ENCODE data around the gene SNX27.

The SNX27 gene

DNA sequence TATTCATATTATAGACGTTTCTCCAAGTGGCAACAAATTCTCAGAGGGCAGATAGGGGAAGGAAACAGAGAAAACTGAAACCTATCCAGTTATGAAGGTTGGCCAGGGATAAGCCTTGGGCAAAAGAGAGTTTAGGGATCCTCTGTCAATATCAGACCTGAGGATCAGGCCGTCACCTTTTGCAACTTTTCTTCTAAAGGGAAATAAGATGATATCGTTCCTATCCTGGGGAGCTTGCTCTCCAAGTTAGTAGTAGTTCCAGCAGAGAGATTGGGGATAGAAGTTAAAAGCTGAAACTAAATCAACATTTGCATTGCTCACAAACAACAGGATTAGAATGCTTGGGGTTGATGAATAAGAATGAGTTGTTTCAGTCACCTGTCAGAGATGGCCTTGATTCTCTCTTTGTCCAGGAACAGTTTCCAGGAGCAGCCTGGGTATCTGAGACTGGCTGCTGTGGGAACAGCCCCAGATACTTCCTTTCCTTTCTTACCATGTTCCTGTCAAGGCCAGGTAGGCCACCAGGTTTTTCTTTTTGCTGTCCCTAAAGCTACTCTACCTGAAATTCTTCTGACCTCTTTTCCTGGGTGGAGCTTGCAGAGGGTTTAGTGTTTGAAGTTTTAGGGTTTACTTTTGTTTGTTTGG lies 112.0 kb downstream of the SNX27 start:
- DNase-seq: no peak

DNA sequence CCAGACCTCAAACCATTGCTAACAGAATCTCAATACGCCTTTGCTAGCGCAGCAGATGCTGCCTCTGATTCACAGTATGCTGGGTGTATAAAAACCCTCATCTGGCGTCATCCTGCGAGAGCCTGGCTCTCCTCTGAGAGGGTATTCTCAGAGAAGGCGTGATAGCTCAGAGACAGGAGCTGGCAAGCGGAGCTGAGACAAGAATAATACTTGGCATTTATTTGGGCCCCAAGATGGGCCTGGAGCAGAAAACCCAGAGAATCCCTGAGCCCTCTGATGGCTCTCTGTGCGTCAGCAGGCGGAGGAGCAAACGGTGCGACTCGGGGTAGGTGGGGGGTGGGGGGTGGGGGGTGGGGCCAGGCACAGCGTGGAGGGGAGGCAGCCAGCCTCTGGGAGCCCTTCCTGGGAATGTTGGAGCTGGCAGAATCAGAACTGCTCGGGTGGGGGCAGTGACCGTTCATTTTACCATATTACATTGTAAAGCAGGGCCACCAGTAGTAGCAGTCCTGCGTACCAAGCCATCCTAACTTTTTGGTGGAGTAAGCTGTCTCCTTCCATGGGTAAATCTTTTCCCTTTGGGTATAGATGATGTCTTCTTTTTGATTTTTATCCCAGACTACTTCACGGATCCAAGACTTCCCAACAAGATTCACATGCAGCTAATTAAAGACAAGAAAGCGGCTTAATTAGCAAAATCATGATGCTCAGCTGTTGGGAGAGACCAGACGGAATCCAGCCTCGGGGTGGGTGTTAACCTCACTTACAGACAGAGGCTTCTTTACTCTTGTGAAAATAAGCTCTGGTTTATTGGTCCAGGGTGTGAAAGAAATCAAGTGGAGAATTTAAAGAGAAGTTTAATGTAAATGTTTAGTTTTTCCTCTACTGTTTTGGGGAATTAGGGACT lies 116.6 kb downstream of the SNX27 start:
- peak; percentile 75 for DNase-seq

DNA sequence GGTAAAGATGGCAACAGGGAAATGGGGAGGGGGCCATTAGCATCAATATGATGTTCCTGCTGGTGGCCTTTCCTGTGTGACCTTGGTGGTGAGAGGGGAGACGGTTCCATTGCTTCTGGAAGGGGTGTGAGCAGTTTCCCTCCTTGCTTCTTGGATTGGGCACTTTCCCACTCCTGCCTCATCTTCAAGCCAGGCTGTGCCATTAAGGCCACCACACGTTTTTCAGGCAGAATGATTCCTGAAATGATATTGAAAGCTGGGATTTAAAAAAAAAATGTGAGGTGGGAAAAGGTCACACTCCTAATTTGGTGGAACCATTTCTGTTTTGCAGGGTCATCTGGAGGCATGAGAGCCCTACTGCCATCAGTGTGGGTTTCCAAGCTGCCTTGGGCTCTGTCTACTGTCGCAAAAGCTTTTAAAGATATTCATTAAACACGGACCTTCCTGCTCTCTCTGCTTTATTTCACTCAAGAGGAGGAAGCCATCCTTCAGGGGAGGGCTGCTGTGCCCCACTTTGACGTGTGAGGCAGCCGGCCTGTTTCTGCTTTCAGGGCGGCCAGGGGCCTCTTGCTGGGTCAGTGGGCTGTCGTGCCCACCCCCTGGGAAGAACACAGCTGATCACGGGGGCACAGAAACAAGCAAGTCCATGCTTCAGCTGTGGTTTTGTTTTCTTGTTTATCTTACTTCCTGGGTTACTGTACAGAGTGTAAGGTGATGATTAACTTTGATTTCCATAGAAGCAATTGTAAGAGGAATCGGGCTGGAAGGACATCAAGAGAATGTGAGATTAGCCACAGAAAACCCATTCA lies 117.5 kb downstream of the SNX27 start:
- no peak for DNase-seq

DNA sequence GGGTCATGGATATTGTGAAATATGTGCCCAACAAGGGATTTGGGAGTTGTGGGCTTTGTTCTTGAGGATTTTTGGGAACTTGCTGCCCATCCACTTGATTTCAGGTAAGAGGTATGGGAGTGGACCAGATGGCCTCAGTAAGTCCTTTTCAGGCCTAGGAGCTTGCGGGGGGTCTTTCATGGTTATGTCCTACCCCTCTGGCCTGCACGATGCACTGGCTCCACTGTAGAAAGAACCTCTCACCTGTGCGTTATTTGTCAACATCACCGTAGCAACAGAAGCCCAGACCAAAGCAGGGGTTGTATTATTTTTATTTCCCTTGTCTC lies 118.1 kb downstream of the SNX27 start:
- DNase-seq: no peak

DNA sequence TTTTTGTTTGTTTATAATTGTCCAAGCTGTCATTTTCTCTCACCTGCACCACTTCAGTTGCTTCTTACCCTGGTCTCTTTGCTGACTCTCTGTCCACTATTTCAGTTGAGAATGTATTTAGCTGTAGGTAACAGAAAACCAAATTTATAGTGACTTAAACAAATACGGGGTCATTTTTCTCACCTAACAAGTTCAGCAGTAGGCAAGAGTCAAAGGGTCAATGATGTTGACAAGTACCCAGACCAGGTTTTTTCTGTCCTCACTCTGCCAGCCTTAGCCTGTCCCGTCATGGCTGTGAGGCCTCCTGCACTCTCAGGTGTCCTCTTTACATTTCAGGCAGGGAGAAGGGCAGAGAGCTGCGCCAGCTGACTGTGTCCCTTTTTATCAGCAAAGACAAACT lies 121.3 kb downstream of the SNX27 start:
- no peak for DNase-seq

DNA sequence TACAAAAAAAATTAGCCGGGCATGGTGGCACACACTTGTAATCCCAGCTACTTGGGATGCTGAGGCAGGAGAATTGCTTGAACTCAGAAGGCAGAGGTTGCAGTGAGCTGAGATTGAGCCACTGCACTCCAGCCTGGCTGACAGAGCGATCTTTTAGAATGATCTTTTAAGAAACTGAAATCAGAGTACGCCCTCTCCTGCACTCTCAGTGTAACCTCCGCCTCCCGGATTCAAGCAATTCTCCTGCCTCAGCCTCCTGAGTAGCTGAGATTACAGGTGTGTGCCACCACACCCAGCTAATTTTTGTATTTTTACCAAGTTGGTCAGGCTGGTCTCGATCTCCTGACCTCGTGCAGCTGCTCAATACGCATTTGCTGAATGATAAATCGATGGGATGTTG lies 122.1 kb downstream of the SNX27 start:
- DNase-seq: peak; percentile 37

DNA sequence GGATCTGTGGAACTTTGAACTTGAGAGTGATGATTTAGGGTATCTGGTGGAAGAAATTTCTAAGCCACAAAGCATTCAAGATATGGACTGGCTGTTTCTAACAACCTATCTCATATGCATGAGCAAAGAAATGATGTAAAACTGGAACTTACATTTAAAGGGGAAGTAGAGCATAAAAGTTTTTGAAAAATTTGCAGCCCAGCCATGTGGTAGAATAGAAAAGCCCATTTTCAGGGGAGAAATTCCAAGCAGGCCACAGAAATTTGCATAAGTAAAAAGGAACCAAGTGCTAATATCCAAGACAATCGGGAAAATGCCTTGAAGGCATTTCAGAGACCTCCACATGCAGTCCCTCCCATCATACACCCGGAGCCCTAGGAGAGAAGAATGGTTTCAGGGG lies 125.2 kb downstream of the SNX27 start:
- DNase-seq: no peak

DNA sequence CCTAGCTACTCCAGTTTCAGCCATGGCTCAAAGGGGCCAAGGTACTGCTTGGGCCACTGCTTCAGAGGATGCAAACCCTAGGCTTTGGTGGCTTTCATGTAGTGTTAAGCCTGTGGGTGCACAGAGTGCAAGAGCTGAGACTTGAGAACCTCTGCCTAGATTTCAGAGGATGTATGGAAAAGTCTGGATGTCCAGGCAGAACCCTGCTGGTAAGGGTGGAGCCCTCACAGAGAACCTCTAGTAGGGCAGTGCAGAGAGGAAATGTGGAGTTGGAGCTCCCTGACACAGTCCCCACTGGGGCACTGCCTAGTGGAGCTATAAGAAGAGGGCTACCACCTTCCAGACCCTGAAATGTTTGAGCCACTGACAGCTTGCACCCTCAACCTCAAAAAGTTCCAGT lies 125.6 kb downstream of the SNX27 start:
- DNase-seq: no peak

DNA sequence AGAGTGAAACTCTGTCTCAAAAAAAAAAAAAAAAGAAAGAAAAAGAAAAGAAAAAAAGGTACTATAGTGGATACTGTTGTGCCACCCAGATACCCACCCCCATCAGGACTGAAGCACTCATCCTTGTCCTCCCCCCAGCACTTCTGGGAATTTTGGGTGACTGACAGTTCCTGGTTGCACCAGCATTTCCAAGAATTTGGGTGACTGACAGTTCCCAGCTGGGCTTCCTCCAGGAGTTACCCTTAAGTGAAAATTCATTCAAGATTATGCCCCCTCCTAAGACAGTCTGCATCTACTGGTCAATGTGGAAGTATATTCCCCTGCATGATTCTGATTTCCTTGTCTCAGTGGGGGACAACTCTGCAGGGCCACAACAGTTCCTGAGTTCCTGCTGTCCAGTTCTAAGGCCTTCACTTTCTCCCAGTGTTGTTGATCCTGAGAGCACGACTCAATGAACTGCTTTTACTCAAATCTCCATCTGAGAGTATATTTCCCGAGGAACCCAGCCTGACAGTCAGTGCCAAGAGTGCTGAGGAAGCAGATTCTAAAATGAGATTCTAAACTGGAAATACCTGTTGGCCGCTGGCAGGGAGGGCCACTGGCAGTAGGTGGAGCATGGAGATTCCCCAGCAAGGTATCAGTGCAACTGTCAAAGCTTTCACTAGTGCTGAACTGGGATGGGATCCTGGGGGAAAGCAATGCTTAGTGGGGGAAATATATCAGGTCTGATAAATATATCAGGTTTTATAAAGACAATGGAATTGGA lies 127.9 kb downstream of the SNX27 start:
- DNase-seq: no peak

DNA sequence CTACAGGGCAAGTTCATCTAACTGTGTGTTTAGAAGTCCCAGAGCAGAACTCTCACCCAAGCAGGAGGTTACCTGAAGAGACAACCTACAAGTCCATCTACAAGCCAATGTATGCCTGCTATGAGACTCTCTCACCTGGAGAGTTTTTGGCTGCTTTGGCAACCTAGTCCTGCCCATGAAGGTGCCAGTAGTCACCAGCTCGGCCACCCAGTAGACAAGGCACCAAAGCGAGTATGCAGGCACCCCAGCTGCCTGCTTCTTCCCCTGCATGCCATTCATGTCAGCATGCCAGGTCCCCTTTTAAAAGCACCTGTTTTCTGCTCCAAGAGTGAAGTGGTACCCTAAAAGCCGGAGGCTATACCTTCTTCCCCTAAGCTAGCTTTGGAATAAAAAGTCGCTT lies 129.7 kb downstream of the SNX27 start:
- no peak for DNase-seq
